NOMO-1 treated with dmso at 0.1 percent for 144 hours (cell line): Measurements from ENCODE around the gene TBATA.
"Not testable (repeated sequence)": the region's sequence is repeated elsewhere in the genome, so short reads cannot be mapped to it uniquely, and the experiment has no call there.

ENCODE experiments used
- DNase-seq: peaks from one replicate; lab custom pipeline; 2025; ENCODE audit not compliant: unreplicated experiment; lab: John Stamatoyannopoulos, UW

TBATA gene

GRCh38 chr10:70779511-70780369 is 5.4 kb downstream of the TBATA start:
- no peak for DNase-seq

GRCh38 chr10:70779088-70779487 is 6.1 kb downstream of the TBATA start:
- no peak for DNase-seq

- no peak for DNase-seq
These were observed 6.8 kb downstream of the TBATA start for GRCh38 chr10:70778267-70778924.

- no peak for DNase-seq
These were observed 7.9 kb downstream of the TBATA start for GRCh38 chr10:70777063-70777875.

GRCh38 chr10:70776455-70777005 is 8.6 kb downstream of the TBATA start:
- no peak for DNase-seq

GRCh38 chr10:70775679-70776454 is 9.3 kb downstream of the TBATA start:
- DNase-seq: no peak

- no peak for DNase-seq
These were observed 10.1 kb downstream of the TBATA start for GRCh38 chr10:70774810-70775678.

GRCh38 chr10:70773965-70774809 is 11.0 kb downstream of the TBATA start:
- DNase-seq: no peak

GRCh38 chr10:70773461-70773860 is 11.7 kb downstream of the TBATA start:
- DNase-seq: no peak

- no peak for DNase-seq
These were observed 12.6 kb downstream of the TBATA start for GRCh38 chr10:70772627-70773026.

- no peak for DNase-seq
These were observed 13.6 kb downstream of the TBATA start for GRCh38 chr10:70771311-70772194.

GRCh38 chr10:70770516-70770915 is 14.7 kb downstream of the TBATA start:
- not testable (repeated sequence) for DNase-seq

GRCh38 chr10:70770001-70770400 is 15.2 kb downstream of the TBATA start:
- no peak for DNase-seq

GRCh38 chr10:70769121-70769520 is 16.1 kb downstream of the TBATA start:
- DNase-seq: no peak

GRCh38 chr10:70768026-70768685 is 17.0 kb downstream of the TBATA start:
- DNase-seq: not testable (repeated sequence)

- DNase-seq: no peak
These were observed 19.2 kb downstream of the TBATA start for GRCh38 chr10:70765794-70766594.
